ENCODE data around the gene BRI3. TPM values are rescaled to one million over a fixed set of nuclear protein-coding genes. Genes with fewer than 3 reads are reported as not detected.

BRI3 gene
- 10 to 100 TPM; 29.0 to 44.9 TPM for total RNA-seq

DNA sequence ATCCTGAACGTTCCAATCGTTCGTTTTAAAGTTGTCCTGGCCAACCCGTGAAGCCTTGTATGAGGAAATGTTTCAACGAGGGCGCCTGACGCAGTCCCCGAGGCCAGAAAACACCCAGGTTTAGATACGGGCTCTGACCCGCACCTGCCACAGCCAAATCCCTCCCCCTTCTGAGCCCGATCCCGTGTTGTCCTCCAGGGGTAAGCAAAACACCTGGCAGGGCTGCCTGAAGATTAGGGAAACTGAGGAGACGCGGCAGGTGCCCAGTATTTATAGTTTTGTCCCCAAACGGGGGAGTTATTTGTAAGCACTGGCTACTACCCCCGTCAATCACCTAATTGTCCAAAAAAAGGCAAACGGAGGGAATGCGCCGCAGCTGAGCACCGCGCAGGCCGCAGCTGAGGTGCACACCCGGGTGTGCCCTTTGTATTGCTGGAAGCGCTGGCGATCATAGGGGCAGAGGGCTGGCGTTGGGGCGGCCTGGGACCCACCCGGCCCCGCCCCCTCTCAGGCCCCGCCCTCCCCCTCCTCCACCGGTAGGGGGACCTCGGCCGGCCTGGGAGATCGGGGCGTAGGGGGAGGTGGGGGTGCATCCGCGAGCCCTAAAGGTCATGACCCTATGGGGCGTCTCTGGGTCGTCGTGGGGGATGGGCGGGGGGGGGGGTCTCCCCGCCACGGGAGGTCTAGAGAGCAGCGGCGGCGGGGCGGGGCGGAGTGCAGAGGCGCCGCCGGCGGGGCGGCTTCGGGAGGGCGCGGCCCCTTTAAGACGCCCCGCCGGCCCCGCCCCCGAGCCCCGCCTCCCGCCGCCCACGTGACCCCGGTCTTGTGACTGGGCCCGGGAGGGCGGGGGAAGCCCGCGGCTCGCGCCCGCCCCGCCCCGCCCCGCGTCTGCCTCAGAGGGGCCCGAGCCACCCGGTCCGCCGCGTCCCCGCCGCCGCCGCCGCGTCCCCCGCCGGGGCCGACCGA, at the start of gene BRI3:
BRI3 (plus strand) TSS at position 896 of the 966 bp plus-strand sequence. CDS start 110 bp downstream, outside the sequence.
- H3K9me3 ChIP-seq = no peaks in the 10 kb centered on the region
- H3K4me3 ChIP-seq = peak within 1 kb of the TSS; percentile 79 to 87
- DNase-seq (peak; percentile 93 to 97 (median 94)), ATAC-seq (peak; percentile 73)
- WGBS, 2 donors = 0% methylated on average over 10 to 64 of the region's 92 CpGs
- intact Hi-C loops (cut with DNase I) = no loop called here
- peak within 1 kb of the TSS; percentile 96 to 100 (median 98) for H3K27ac ChIP-seq
- TF ChIP-seq, protein P1, sequence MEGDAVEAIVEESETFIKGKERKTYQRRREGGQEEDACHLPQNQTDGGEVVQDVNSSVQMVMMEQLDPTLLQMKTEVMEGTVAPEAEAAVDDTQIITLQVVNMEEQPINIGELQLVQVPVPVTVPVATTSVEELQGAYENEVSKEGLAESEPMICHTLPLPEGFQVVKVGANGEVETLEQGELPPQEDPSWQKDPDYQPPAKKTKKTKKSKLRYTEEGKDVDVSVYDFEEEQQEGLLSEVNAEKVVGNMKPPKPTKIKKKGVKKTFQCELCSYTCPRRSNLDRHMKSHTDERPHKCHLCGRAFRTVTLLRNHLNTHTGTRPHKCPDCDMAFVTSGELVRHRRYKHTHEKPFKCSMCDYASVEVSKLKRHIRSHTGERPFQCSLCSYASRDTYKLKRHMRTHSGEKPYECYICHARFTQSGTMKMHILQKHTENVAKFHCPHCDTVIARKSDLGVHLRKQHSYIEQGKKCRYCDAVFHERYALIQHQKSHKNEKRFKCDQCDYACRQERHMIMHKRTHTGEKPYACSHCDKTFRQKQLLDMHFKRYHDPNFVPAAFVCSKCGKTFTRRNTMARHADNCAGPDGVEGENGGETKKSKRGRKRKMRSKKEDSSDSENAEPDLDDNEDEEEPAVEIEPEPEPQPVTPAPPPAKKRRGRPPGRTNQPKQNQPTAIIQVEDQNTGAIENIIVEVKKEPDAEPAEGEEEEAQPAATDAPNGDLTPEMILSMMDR (IDR thresholded peaks at IDR 0.05) = peak in 3 of 7 experiments; percentile 21 to 40 (median 24)
- peak; percentile 94 to 99 (median 98) for TF ChIP-seq POLR2A (IDR thresholded peaks at IDR 0.05)
- H3K36me3 ChIP-seq (replicated peaks in 1 of 2; ENCODE audit: insufficient read depth in 1 of 2, low read depth in 2 of 2) = no peaks in the 10 kb centered on the region
- peaks cover 77% of the 10 kb centered on the region for H3K4me1 ChIP-seq
- no peaks in the 10 kb centered on the region for H3K27me3 ChIP-seq

- ATAC-seq = no peak
- Histone ChIP-seq H3K4me3 (no peak overlapping the region), H3K9me3 (no peaks in the 10 kb centered on the region), H3K27ac (no peak overlapping the region), H3K36me3 (replicated peaks in 1 of 2; ENCODE audit: insufficient read depth in 1 of 2, low read depth in 2 of 2) (no peaks in the 10 kb centered on the region), H3K4me1 (peaks cover 28% of the 10 kb centered on the region), H3K27me3 (no peaks in the 10 kb centered on the region)
- no peak for TF ChIP-seq POLR2A (IDR thresholded peaks at IDR 0.05)
- TF ChIP-seq, protein P1 (IDR thresholded peaks at IDR 0.05) = no peak
- no peak for DNase-seq
- WGBS, 2 donors = 85 to 99% methylated on average over 4 to 8 of the region's 8 CpGs
- intact Hi-C loops (cut with DNase I) = no loop called here
Measured at GRCh38 chr7:98232263-98232585, 49.3 kb upstream of the BRI3 start.

DNA sequence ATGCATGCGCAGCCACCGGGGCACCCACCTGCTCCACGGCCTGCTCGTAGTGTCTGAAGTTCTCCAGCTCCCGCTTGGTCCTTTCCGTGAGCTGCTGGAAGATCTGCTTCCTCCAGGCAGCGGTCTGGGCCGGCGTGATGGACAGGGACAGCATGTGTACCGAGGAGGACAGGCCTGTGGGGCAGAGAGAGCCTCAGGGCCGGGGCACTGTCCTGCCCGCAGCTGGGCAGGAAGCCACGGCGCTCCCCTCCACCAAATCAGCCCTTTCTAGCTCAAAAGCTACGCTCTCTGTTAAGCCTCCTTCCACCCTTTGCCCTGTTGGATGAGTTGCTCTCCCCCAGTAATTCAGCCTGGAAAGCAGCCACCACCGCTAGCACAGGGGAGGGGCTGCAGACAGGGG, 48.7 kb upstream of the BRI3 start:
- no peak for ATAC-seq
- Histone ChIP-seq H3K27me3 (no peaks in the 10 kb centered on the region), H3K4me3 (no peak overlapping the region), H3K9me3 (no peaks in the 10 kb centered on the region), H3K4me1 (peaks cover 22% of the 10 kb centered on the region), H3K36me3 (replicated peaks in 1 of 2; ENCODE audit: insufficient read depth in 1 of 2, low read depth in 2 of 2) (no peaks in the 10 kb centered on the region), H3K27ac (no peak overlapping the region)
- WGBS, 2 donors = 89 to 90% methylated on average over 11 to 16 of the region's 16 CpGs
- intact Hi-C loops (cut with DNase I) = no loop called here
- TF ChIP-seq POLR2A (IDR thresholded peaks at IDR 0.05) = no peak
- TF ChIP-seq, protein P1 (IDR thresholded peaks at IDR 0.05) = no peak
- no peak for DNase-seq

DNA sequence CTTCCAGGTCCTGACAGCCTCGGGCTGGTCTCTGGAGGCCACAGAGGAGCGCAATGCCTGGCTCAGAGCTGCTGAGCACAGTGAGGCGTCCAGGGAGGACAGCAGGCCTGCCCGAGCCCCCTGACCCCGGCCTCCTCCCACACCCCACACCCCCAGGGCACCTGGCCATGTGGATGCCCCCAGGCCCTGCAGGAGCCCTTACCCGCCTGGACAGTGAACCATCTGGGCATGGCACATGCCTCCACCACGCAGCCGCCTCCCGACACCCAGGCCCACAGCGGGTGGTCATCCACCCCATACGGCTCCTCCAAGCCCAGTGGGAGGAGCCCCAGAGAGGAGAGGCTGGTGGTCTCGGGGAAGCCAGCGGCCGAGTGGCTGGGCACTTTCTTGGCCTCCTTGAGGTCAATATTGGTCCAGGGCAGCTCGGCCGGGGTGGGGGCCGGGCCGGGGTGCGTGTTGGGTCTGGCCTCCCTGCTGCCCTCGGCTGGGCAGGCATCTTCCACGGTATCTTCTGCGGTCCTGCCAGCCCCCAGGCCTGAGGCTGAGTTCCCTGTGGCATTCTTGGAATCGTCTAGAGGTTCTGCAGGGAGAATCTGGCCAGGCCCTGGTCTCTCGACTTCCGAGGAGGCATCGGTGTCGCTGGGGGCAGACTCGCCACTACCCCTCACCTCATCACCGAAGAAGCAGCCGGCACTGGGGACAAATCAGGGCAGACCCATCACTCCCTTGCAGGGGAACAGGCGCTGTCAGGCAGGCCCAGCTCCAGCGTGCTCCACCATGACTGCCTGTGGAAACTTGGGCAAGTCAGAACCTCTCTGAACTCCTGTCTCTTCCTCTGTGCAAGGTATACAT, 48.0 kb upstream of the BRI3 start:
- no peak for ATAC-seq
- intact Hi-C loops (cut with DNase I) = no loop called here
- no peak for TF ChIP-seq POLR2A (IDR thresholded peaks at IDR 0.05)
- TF ChIP-seq, protein P1 (IDR thresholded peaks at IDR 0.05) = no peak
- Histone ChIP-seq H3K4me1 (peaks cover 16% of the 10 kb centered on the region), H3K4me3 (no peak overlapping the region), H3K36me3 (replicated peaks in 1 of 2; ENCODE audit: insufficient read depth in 1 of 2, low read depth in 2 of 2) (peaks cover 0 to 2% of the 10 kb centered on the region in 2 donors), H3K9me3 (no peaks in the 10 kb centered on the region), H3K27me3 (no peaks in the 10 kb centered on the region), H3K27ac (no peak overlapping the region)
- no peak for DNase-seq
- WGBS, 2 donors = 88 to 91% methylated on average over 10 to 19 of the region's 32 CpGs
